ENCODE measurements around the gene CATSPERE.

GRCh38 chr1:244674446-244674845 lies 213.4 kb downstream of the CATSPERE start:
- TF ChIP-seq, protein P1, sequence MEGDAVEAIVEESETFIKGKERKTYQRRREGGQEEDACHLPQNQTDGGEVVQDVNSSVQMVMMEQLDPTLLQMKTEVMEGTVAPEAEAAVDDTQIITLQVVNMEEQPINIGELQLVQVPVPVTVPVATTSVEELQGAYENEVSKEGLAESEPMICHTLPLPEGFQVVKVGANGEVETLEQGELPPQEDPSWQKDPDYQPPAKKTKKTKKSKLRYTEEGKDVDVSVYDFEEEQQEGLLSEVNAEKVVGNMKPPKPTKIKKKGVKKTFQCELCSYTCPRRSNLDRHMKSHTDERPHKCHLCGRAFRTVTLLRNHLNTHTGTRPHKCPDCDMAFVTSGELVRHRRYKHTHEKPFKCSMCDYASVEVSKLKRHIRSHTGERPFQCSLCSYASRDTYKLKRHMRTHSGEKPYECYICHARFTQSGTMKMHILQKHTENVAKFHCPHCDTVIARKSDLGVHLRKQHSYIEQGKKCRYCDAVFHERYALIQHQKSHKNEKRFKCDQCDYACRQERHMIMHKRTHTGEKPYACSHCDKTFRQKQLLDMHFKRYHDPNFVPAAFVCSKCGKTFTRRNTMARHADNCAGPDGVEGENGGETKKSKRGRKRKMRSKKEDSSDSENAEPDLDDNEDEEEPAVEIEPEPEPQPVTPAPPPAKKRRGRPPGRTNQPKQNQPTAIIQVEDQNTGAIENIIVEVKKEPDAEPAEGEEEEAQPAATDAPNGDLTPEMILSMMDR (conservative IDR thresholded peaks at IDR 0.05 in 1 of 2, IDR thresholded peaks at IDR 0.05 in 1 of 2; ENCODE audit: extremely low read depth in 1 of 2, insufficient read depth in 1 of 2, low read depth in 1 of 2, low read length in 2 of 2): no peak
- TF ChIP-seq EZH2 (IDR thresholded peaks at IDR 0.05; ENCODE audit: borderline replicate concordance, low read length): no peak

Measured in mammary epithelial cell (primary cell).